GM10248 (cell line): Measurements from ENCODE around the gene FAXC.
"Not testable (repeated sequence)": the region's sequence is repeated elsewhere in the genome, so short reads cannot be mapped to it uniquely, and the experiment has no call there.

Experiments
- CTCF ChIA-PET: fragments of 300-600 bp; sonication (Branson Sonifier 250); formaldehyde crosslinking; extraction: SDS; loops from one replicate; lab custom pipeline; 2021; ENCODE audit warnings: antibody characterized with exemption; lab: Yijun Ruan, JAX
- POLR2A ChIA-PET: fragments of 350-650 bp; sonication (Branson Sonifier 250); formaldehyde crosslinking; extraction: SDS; loops from one replicate; lab custom pipeline; 2020; ENCODE audit warnings: antibody characterized with exemption; lab: Yijun Ruan, JAX
- DNase-seq: peaks from one replicate; pipeline ENCODE4 v3.0.0; 2012; ENCODE audit errors: extremely low spot score
- TF ChIP-seq, protein P1 (sequence below): IDR thresholded peaks from 2 replicates; pipeline ENCODE4 v1.5.1; 2012; ENCODE audit warnings: mild to moderate bottlenecking, low read depth; ENCODE audit errors: extremely low read depth, missing control alignments, control extremely low read depth

Gene FAXC

DNA sequence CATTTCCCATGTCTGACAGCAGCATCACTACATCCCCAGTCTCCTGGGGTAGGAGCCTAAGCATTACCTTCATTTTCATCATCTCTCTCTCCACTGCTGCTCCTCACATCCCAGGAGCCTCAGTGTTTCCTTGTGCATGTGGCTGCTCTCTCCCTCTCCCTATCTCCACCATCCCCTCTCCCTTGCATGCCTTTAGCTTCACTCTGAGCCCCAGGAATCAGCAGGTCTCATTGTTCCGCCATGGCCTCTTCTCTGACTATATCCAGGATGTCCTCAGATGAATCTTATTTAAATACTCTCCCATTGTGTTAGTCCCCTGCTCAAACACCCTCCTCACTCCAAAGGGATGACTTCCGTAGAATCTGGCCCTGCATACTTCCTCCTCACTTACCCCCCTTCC is 79.4 kb downstream of the FAXC start:
- ChIA-PET POLR2A (no interaction called here), CTCF (interaction anchor here (0.9 to 1.0 kb wide), 2 partner anchors 15 to 33 kb away, joined by 3 read pairs; no protein-coding TSS in a partner anchor)
- TF ChIP-seq, protein P1, sequence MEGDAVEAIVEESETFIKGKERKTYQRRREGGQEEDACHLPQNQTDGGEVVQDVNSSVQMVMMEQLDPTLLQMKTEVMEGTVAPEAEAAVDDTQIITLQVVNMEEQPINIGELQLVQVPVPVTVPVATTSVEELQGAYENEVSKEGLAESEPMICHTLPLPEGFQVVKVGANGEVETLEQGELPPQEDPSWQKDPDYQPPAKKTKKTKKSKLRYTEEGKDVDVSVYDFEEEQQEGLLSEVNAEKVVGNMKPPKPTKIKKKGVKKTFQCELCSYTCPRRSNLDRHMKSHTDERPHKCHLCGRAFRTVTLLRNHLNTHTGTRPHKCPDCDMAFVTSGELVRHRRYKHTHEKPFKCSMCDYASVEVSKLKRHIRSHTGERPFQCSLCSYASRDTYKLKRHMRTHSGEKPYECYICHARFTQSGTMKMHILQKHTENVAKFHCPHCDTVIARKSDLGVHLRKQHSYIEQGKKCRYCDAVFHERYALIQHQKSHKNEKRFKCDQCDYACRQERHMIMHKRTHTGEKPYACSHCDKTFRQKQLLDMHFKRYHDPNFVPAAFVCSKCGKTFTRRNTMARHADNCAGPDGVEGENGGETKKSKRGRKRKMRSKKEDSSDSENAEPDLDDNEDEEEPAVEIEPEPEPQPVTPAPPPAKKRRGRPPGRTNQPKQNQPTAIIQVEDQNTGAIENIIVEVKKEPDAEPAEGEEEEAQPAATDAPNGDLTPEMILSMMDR = no peak
- DNase-seq = no peak

DNA sequence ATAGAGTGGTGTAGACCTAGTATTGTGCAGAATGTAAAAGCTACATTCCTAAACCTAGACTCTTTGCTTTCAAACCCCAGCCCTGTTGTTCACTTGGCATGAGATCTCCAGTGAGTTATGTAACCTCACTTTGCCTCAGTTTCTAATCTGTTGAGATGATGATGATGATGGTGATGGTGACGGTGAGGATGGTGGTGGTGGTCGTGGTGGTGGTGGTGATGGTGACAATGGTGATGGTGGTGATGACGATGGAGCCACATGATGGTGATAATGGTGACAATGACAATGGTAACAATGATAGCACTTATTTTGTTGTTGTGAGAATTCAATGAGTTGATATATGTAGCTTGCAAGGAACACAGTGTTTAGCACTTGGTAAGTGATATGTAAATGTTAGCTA is 80.3 kb downstream of the FAXC start:
- TF ChIP-seq, protein P1 = no peak
- ChIA-PET POLR2A (no interaction called here), CTCF (interaction anchor here (0.9 to 1.1 kb wide), 3 partner anchors 11 to 34 kb away, joined by 3 read pairs; no protein-coding TSS in a partner anchor)

DNA sequence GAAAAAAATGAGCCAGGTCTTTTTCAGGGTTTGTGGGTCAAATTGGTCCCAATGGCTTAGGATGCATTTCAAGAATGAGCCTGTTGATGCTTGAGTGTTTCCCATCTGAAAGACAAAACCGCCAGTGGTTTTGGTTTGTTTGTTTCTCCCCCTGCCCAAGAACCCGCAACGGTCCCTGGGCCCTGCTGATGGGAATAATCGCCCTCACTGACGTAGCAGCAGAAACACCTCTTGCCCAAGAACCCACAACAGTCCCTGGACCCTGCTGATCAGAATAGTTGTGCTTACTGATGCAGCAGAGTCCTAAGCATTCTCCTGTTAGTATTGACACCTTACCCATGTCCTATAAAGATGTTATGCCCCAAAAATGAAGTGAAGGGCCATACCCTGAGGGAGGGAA is 82.5 kb downstream of the FAXC start:
- POLR2A ChIA-PET, DNase-seq: not testable (repeated sequence)
- CTCF ChIA-PET = interaction anchor here (1.2 to 1.7 kb wide), 3 partner anchors 25 to 64 kb away, joined by 3 to 4 read pairs (median 3); no protein-coding TSS in a partner anchor

More for the DNA sequence above, 80.3 kb downstream of the FAXC start:
- DNase-seq = no peak

DNA sequence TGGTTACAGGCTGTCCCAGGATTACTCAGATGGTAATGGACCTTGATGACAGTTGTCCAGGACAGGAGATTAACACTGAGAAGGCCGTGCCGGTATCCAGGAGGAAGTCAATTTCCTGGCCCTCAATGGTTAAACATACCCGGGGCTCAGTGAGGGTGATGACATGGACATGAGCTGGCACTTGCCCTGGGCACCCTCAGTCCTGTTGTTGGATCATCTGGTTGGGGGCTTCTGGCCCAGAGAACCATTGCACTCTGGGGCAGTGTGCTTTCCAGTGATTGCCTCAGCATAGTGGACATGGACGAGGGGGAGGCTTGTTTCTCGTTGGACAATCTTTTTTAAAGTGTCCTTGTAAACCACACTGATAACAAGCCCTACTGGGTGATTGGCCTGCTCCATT is 84.0 kb downstream of the FAXC start:
- DNase-seq, POLR2A ChIA-PET: not testable (repeated sequence)
- CTCF ChIA-PET = interaction anchor here (1.5 to 1.8 kb wide), 2 partner anchors 10 to 28 kb away, joined by 3 to 5 read pairs; no protein-coding TSS in a partner anchor

DNA sequence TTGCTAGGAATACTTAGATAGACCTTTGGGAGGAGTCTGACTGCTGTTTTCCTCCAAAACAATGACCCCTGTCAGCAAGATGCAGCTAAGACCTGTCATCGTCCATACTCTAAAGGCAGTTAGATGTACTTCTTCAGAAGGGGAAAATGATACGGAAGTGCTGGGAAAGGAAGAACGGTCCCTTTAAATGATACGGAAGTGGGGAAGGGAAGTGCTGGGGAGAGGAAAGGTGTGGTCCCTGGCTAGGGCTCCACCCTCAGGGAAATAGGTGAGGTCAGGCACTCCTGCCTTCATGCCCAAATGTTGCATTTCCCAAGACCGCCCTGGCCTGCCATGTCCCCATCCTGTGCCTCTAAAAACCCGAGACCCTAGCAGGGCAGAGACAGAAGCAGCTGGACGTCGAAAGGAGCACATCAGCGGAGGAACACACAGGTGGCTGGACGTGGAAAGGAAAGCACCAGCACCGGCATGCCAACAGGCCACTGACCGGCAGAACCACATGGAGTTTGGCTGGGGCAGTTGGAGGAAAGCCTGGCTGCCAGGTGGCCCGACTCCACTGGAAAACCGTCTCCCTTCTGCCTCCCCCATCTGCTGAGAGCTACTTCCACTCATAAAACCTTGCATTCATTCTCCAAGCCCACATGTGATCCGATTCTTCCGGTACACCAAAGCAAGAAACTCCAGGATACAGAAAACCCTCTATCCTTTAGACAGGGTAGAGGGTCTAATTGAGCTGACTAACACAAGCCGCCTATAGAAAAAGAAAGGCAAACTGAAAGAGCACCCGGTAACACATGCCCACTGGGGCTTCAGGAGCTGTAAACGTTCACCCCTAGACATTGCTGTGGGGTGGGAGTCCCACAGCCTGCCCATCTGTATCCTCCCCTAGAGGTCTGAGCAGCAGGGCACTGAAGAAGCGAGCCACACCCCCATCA is 94.6 kb downstream of the FAXC start:
- no peak for DNase-seq
- ChIA-PET CTCF (interaction anchor here (1.4 to 1.9 kb wide), 4 partner anchors 10 to 16 kb away, joined by 3 to 6 read pairs (median 6); no protein-coding TSS in a partner anchor), POLR2A (no interaction called here)
- TF ChIP-seq, protein P1 = no peak

DNA sequence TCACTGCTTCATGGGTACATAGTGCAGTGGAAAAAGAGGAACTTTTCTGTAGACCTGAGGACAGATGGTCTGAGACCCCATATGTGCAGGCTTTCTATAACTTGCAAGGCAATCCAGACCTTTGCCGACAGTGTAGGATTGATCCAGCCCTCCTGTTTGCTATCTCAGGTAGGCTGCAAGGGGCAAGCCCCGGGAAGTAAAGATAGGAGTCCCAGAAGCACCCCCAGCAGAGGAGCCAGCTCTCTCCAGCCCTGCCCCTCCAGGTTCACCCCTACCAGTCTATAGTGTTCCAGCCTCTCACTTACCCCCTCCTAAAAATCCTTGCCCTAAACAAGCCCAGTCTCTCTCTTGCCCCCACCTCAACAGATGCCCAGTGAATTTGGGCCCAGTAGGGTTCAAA is 96.2 kb downstream of the FAXC start:
- ChIA-PET POLR2A (no interaction called here), CTCF (no interaction called here)
- TF ChIP-seq, protein P1 = no peak
- DNase-seq = no peak

DNA sequence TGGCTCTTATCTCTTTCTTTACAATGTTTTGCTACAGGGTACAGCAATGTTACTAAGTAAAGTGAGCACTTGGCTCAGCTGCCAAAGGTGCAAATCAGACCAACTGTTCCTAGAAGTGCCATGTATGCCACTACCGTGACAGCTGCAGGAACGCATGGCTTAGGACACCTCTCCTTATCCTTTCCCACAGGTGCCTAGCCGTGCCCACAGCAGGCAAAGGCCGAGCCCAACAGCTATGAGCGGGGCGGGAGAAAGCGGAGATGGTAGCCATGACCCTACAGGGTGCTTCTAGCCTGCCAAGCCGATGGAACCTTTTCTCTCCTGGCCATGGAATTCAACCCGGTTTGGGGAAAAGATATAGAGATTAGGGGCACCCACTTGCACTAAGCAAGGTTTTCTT is 97.1 kb downstream of the FAXC start:
- CTCF ChIA-PET = no interaction called here
- POLR2A ChIA-PET = no interaction called here
- TF ChIP-seq, protein P1 = no peak
- no peak for DNase-seq
